Astrocyte (in vitro differentiated cells and primary cell): Measurements from ENCODE around the gene SPEM3.

Source experiments
- CTCF ChIP-seq: IDR thresholded peaks from 2 replicates; pipeline ENCODE4 v1.5.1; 2011; ENCODE audit warnings: low read depth, mild to moderate bottlenecking, inconsistent platforms, low read length, moderate library complexity; ENCODE audit not compliant: insufficient read depth
- EZH2 ChIP-seq: IDR thresholded peaks from 2 replicates; pipeline ENCODE4 v1.6.1; 2012; ENCODE audit warnings: mild to moderate bottlenecking, low read length, inconsistent platforms; ENCODE audit not compliant: insufficient read depth

DNA sequence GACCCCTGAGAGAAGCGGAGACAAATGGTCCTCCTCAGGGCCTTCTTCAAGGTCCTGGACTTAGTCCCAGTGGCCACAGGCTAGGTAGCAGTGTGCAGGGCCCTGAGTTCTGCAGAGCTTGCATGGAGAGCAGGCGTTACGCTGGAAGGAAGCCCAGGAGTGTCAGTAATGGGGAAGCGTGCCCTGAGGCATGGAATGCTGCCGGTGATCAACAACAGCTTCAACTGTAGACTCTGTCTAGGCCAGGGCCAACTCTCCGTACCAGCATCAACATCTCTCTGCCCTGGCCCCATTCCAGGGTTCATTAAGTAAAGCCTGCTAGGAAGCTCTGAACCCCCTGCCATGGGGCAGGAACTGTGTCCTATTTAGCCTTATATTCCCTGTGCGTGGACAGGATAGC lies 48.3 kb upstream of the SPEM3 start:
- TF ChIP-seq CTCF (no peak), EZH2 (no peak)
